Measurements from ENCODE around the gene IFFO2. TPM values are rescaled to one million over a fixed set of nuclear protein-coding genes. Genes with fewer than 3 reads are reported as not detected.
A peak's percentile ranks its signal among the peaks of the same experiment; 100 is the strongest.

The IFFO2 gene
- total RNA-seq, 1 experiment from 2014 or later, result 18.7 TPM

GRCh38 chr1:18938008-18938706, 18.3 kb downstream of the IFFO2 start:
- TF ChIP-seq CTCF (IDR thresholded peaks at IDR 0.05; ENCODE audit: insufficient read depth in 1 of 2, low read depth in 1 of 2, low read length in 1 of 2, severe bottlenecking in 1 of 2, unreplicated experiment in 1 of 2), result no peak
- no peak overlapping the region for H3K27ac Mint-ChIP-seq (ENCODE audit: unreplicated experiment)
- Histone ChIP-seq H3K9me3 (no peaks in the 10 kb centered on the region), H3K27me3 (replicated peaks; ENCODE audit: control insufficient read depth, insufficient read depth, low read length) (no peaks in the 10 kb centered on the region), H3K4me3 (ENCODE audit: low read depth, low read length) (no peak overlapping the region), H3K36me3 (ENCODE audit: control insufficient read depth, insufficient read depth, low read length) (no peaks in the 10 kb centered on the region), H3K4me1 (peaks cover 39% of the 10 kb centered on the region)
- no peak for DNase-seq
- H3K4me3 Mint-ChIP-seq (ENCODE audit: unreplicated experiment), result no peak overlapping the region
- peaks cover 14% of the 10 kb centered on the region for H3K36me3 Mint-ChIP-seq (ENCODE audit: insufficient read depth, unreplicated experiment)
- no peaks in the 10 kb centered on the region for H3K9me3 Mint-ChIP-seq (ENCODE audit: unreplicated experiment)
- BruUV-seq (replicated peaks), result no TSS peak
- ChIA-PET CTCF (interaction anchor here (0.8 to 1.0 kb wide), 3 partner anchors 25 to 31 kb away, joined by 3 to 4 read pairs (median 3); no protein-coding TSS in a partner anchor), POLR2A (no interaction called here)
- H3K27me3 Mint-ChIP-seq (ENCODE audit: insufficient read depth, unreplicated experiment), result no peaks in the 10 kb centered on the region
- intact Hi-C loops (cut with micrococcal nuclease; ENCODE audit: unreplicated experiment), result no loop called here
- peaks cover 29% of the 10 kb centered on the region for H3K4me1 Mint-ChIP-seq (ENCODE audit: low read depth, unreplicated experiment)

DNA sequence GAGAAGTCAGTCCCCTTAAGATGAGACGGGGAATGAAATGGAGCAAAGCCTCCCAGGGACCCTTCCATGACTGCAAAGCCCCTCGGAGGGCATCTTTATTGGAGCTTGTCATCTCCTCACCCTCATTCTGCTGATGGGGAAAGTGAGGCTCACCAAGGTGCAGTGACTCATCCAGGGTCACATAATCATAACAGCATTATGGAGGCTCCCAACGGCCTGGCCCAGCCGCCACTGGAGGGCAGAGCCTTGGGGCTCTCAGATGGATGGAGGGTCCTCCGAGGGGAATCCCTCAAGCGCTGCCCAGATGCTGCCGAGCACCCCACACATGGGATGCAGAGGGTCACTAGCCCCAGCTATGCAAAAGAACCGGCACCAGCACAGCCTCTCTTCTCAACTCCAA, 18.9 kb downstream of the IFFO2 start:
- H3K4me1 ChIP-seq, result peaks cover 39% of the 10 kb centered on the region
- Mint-ChIP-seq H3K27me3 (ENCODE audit: insufficient read depth, unreplicated experiment) (no peaks in the 10 kb centered on the region), H3K36me3 (ENCODE audit: insufficient read depth, unreplicated experiment) (peaks cover 13% of the 10 kb centered on the region), H3K9me3 (ENCODE audit: unreplicated experiment) (no peaks in the 10 kb centered on the region), H3K4me1 (ENCODE audit: low read depth, unreplicated experiment) (peaks cover 29% of the 10 kb centered on the region), H3K27ac (ENCODE audit: unreplicated experiment) (peak overlapping the region; percentile 67), H3K4me3 (ENCODE audit: unreplicated experiment) (no peak overlapping the region)
- no peak for DNase-seq
- BruUV-seq (replicated peaks), result no TSS peak
- POLR2A ChIA-PET, result interaction anchor here (0.7 kb wide), 1 partner anchor 72 kb away, joined by 3 read pairs; no protein-coding TSS in a partner anchor
- H3K27me3 ChIP-seq (replicated peaks; ENCODE audit: control insufficient read depth, insufficient read depth, low read length), result no peaks in the 10 kb centered on the region
- no peak overlapping the region for H3K4me3 ChIP-seq (ENCODE audit: low read depth, low read length)
- no peaks in the 10 kb centered on the region for H3K9me3 ChIP-seq
- no peaks in the 10 kb centered on the region for H3K36me3 ChIP-seq (ENCODE audit: control insufficient read depth, insufficient read depth, low read length)
- intact Hi-C loops (cut with micrococcal nuclease; ENCODE audit: unreplicated experiment), result no loop called here
- CTCF ChIA-PET, result interaction anchor here (0.7 to 1.2 kb wide), 7 partner anchors 12 to 72 kb away, joined by 3 to 4 read pairs (median 3); no protein-coding TSS in a partner anchor
- no peak for TF ChIP-seq CTCF (IDR thresholded peaks at IDR 0.05; ENCODE audit: insufficient read depth in 1 of 2, low read depth in 1 of 2, low read length in 1 of 2, severe bottlenecking in 1 of 2, unreplicated experiment in 1 of 2)

DNA sequence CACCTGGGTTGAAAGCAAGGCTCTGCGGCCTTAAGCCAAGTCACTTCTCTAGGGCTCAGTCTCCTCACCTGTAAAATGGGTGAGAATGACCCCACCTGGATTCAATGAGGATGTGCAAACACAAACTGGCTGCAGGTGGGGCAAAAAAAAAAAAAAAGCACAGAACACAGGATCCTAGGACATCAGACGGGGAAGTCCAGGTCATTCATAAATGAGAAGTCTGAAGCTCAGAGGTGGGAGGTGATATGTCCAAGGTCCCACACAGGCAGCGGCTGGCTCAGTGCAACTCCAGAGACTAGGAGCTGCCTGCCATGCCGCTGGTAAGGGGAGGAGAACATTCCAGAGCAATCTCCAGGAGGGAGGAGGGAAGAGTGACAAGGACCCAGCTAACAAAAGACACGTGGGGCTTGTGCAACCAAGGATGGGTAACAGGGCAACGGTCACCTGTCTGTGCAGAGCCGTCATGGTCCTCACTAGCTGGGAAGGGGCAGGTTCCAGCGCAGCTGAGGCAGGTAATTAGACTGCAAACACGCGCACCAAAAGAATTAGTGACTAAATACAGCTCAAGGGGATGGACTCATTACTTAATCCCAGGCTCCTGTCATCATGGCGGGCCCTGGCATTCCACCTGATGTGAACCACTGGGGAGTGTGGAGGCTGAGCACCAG, 19.5 kb downstream of the IFFO2 start:
- no peaks in the 10 kb centered on the region for H3K9me3 Mint-ChIP-seq (ENCODE audit: unreplicated experiment)
- Histone ChIP-seq H3K27me3 (replicated peaks; ENCODE audit: control insufficient read depth, insufficient read depth, low read length) (no peaks in the 10 kb centered on the region), H3K36me3 (ENCODE audit: control insufficient read depth, insufficient read depth, low read length) (no peaks in the 10 kb centered on the region), H3K4me3 (ENCODE audit: low read depth, low read length) (no peak overlapping the region), H3K9me3 (no peaks in the 10 kb centered on the region), H3K4me1 (peaks cover 39% of the 10 kb centered on the region)
- peak overlapping the region; percentile 67 for H3K27ac Mint-ChIP-seq (ENCODE audit: unreplicated experiment)
- TF ChIP-seq CTCF (IDR thresholded peaks at IDR 0.05; ENCODE audit: insufficient read depth in 1 of 2, low read depth in 1 of 2, low read length in 1 of 2, severe bottlenecking in 1 of 2, unreplicated experiment in 1 of 2), result no peak
- intact Hi-C loops (cut with micrococcal nuclease; ENCODE audit: unreplicated experiment), result no loop called here
- H3K4me1 Mint-ChIP-seq (ENCODE audit: low read depth, unreplicated experiment), result peaks cover 29% of the 10 kb centered on the region
- DNase-seq, result peak; percentile 83 to 88
- no peaks in the 10 kb centered on the region for H3K27me3 Mint-ChIP-seq (ENCODE audit: insufficient read depth, unreplicated experiment)
- H3K36me3 Mint-ChIP-seq (ENCODE audit: insufficient read depth, unreplicated experiment), result peaks cover 13% of the 10 kb centered on the region
- peak overlapping the region; percentile 40 for H3K4me3 Mint-ChIP-seq (ENCODE audit: unreplicated experiment)
- no TSS peak for BruUV-seq (replicated peaks)
- CTCF ChIA-PET, result interaction anchor here (0.7 to 1.2 kb wide), 8 partner anchors 12 to 73 kb away, joined by 3 to 5 read pairs (median 3); partner anchors contain the start of gene ALDH4A1
- POLR2A ChIA-PET, result interaction anchor here (0.7 kb wide), 1 partner anchor 73 kb away, joined by 3 read pairs; no protein-coding TSS in a partner anchor
